IMR-90 (cell line): ENCODE measurements around the gene DCUN1D1. TPM values are rescaled to one million over a fixed set of nuclear protein-coding genes. Genes with fewer than 3 reads are reported as not detected.

Experiments used
- polyA plus RNA-seq, 3 experiments: library from polyadenylated mRNA; depleted of rRNA; stranded (reverse); fragments of >200 nt; gene quantifications; 2 replicates each; pipeline ENCODE4 v1.2.3, GENCODE V29; 2012; ENCODE audit warnings: low replicate concordance in 1 of 3
- total RNA-seq: library from RNA; depleted of rRNA; stranded (reverse); fragments of >200 nt; gene quantifications from 2 replicates; pipeline ENCODE4 v1.2.3, GENCODE V29; 2012; rRNA removed

DCUN1D1 gene
- total and polyA plus RNA-seq, 2 of the 4 experiments (the other 2 are of a cell fraction): 12.5 to 17.7 TPM

Other genes starting within 250 kb of the DCUN1D1 start
- gene ATP11B, start 187.0 kb downstream of the DCUN1D1 start, total RNA-seq: 39.6 and 66.4 TPM in 2 replicates
- gene ATP11B, start 187.0 kb downstream of the DCUN1D1 start, polyA plus RNA-seq (2012; rRNA removed): 7.8 and 10.0 TPM in 2 replicates
- gene MCCC1, start 119.0 kb upstream of the DCUN1D1 start, total RNA-seq: 17.9 and 18.3 TPM in 2 replicates
- 11.3 and 14.2 TPM in 2 replicates for gene MCCC1, start 119.0 kb upstream of the DCUN1D1 start, polyA plus RNA-seq (2012; rRNA removed)
- gene LAMP3, start 182.2 kb upstream of the DCUN1D1 start, total RNA-seq: under 0.01 TPM in 1 of 2 replicates, not detected in the other
- gene LAMP3, start 182.2 kb upstream of the DCUN1D1 start, polyA plus RNA-seq (2012; rRNA removed): 0.02 and 0.03 TPM in 2 replicates